ENCODE results near the gene SPEM2.

SPEM2 gene

GRCh38 chr17:7475764-7476422 lies 50.5 kb downstream of the SPEM2 start:
- DNase-seq, result no peak

GRCh38 chr17:7476494-7476893 lies 51.1 kb downstream of the SPEM2 start:
- no peak for DNase-seq

- DNase-seq, result no peak
Observed at GRCh38 chr17:7476951-7477350, 51.5 kb downstream of the SPEM2 start.
